Measurements from ENCODE around the gene NBEAL2.
"Not testable (repeated sequence)": the region's sequence is repeated elsewhere in the genome, so short reads cannot be mapped to it uniquely, and the experiment has no call there.

NBEAL2 gene

DNA sequence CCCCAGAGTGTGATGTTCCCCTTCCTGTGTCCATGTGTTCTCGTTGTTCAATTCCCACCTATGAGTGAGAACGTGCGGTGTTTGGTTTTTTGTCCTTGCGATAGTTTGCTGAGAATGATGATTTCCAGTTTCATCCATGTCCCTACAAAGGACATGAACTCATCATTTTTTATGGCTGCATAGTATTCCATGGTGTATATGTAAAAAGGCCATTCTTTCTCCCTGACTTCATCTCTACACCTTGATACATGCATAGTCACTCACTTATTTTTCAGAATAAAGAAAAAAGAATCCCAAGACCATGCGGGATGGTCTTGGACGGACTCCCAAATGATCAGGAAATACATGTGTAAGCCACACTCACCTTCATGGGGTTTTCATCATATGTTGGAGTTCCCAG, 57.8 kb downstream of the NBEAL2 start:
- H3K9ac ChIP-seq (ENCODE audit: low read length); H3K4ac ChIP-seq (ENCODE audit: low read depth in 1 of 2, low read length in 2 of 2); H3K27me3 ChIP-seq (ENCODE audit: control insufficient read depth in 1 of 2, insufficient read depth in 1 of 2, low read length in 2 of 2); H2BK12ac ChIP-seq (ENCODE audit: low read length in 2 of 2); H3K27ac ChIP-seq (ENCODE audit: low read length, poor library complexity, severe bottlenecking); H4K8ac ChIP-seq (ENCODE audit: low read length); H3K4me3 ChIP-seq (ENCODE audit: insufficient read depth in 1 of 2, low read depth in 1 of 2, low read length in 2 of 2); H3K4me2 ChIP-seq (ENCODE audit: low read length, poor library complexity, severe bottlenecking); DNase-seq; H4K91ac ChIP-seq (ENCODE audit: low read length); H3K14ac ChIP-seq (ENCODE audit: low read length in 2 of 2); H2BK5ac ChIP-seq (ENCODE audit: low read depth, low read length, poor library complexity, severe bottlenecking); H3K18ac ChIP-seq (ENCODE audit: low read depth in 1 of 2, low read length in 2 of 2); H3K23ac ChIP-seq (ENCODE audit: low read length in 2 of 2); H2AK5ac ChIP-seq (ENCODE audit: low read length, severe bottlenecking); H3K4me1 ChIP-seq (ENCODE audit: control insufficient read depth, insufficient read depth, low read depth, low read length); H2AFZ ChIP-seq (ENCODE audit: low read depth, low read length); H2BK15ac ChIP-seq (ENCODE audit: low read depth, poor library complexity, severe bottlenecking); H3K9me3 ChIP-seq (ENCODE audit: control insufficient read depth, low read length); H2BK120ac ChIP-seq (ENCODE audit: low read depth, low read length): not testable (repeated sequence)
- peaks cover 21% of the 10 kb centered on the region for H3K79me1 ChIP-seq (replicated peaks; ENCODE audit: low read length, poor library complexity, severe bottlenecking)
- WGBS, result 75% methylated on average over 2 of the region's 6 CpGs
- H3K36me3 ChIP-seq (ENCODE audit: control insufficient read depth in 1 of 2, insufficient read depth in 2 of 2, low read depth in 1 of 2, low read length in 2 of 2), result peaks cover 43 to 86% of the 10 kb centered on the region in 2 experiments

DNA sequence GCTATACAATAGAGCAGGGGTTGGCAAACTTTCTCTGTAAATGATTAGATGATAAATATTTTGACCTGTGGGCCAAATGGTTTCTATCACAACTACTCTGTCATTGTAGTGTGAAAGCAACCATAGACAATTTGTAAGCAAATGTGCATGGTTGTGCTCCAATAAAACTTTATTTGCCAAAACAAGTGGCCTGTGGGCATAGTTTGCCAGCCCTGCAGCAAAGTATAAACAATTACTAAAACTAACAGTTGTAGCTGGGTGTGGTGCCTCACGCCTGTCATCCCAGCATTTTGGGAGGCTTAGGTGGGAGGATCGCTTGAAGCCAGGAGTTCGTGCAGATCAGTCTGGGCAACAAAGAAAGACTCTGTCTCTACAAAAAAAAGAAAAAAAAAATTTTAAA, 61.6 kb downstream of the NBEAL2 start:
- no peak overlapping the region for H3K14ac ChIP-seq (ENCODE audit: low read length in 2 of 2)
- no peak overlapping the region for H4K8ac ChIP-seq (ENCODE audit: low read length)
- H3K27ac ChIP-seq (ENCODE audit: low read length, poor library complexity, severe bottlenecking), result no peak overlapping the region
- H2BK12ac ChIP-seq (ENCODE audit: low read length in 2 of 2), result no peak overlapping the region
- no peak overlapping the region for H2BK15ac ChIP-seq (ENCODE audit: low read depth, poor library complexity, severe bottlenecking)
- H3K27me3 ChIP-seq (ENCODE audit: control insufficient read depth in 1 of 2, insufficient read depth in 1 of 2, low read length in 2 of 2), result no peaks in the 10 kb centered on the region
- no peak overlapping the region for H2AK5ac ChIP-seq (ENCODE audit: low read length, severe bottlenecking)
- peaks cover 17% of the 10 kb centered on the region for H3K79me1 ChIP-seq (replicated peaks; ENCODE audit: low read length, poor library complexity, severe bottlenecking)
- no peak overlapping the region for H3K4me2 ChIP-seq (ENCODE audit: low read length, poor library complexity, severe bottlenecking)
- peaks cover 38 to 77% of the 10 kb centered on the region in 2 experiments for H3K36me3 ChIP-seq (ENCODE audit: control insufficient read depth in 1 of 2, insufficient read depth in 2 of 2, low read depth in 1 of 2, low read length in 2 of 2)
- H4K91ac ChIP-seq (ENCODE audit: low read length), result no peak overlapping the region
- H2AFZ ChIP-seq (ENCODE audit: low read depth, low read length), result no peak overlapping the region
- H3K4me3 ChIP-seq (ENCODE audit: insufficient read depth in 1 of 2, low read depth in 1 of 2, low read length in 2 of 2), result no peak overlapping the region
- DNase-seq, result no peak
- H3K4me1 ChIP-seq (ENCODE audit: control insufficient read depth, insufficient read depth, low read depth, low read length), result no peaks in the 10 kb centered on the region
- H3K9me3 ChIP-seq (ENCODE audit: control insufficient read depth, low read length), result peaks cover 4% of the 10 kb centered on the region
- H3K23ac ChIP-seq (ENCODE audit: low read length in 2 of 2), result no peak overlapping the region
- no peak overlapping the region for H3K4ac ChIP-seq (ENCODE audit: low read depth in 1 of 2, low read length in 2 of 2)
- no peak overlapping the region for H3K9ac ChIP-seq (ENCODE audit: low read length)
- H3K18ac ChIP-seq (ENCODE audit: low read depth in 1 of 2, low read length in 2 of 2), result no peak overlapping the region
- H2BK5ac ChIP-seq (ENCODE audit: low read depth, low read length, poor library complexity, severe bottlenecking), result no peak overlapping the region
- H2BK120ac ChIP-seq (ENCODE audit: low read depth, low read length), result no peak overlapping the region
- no CpG with 5 or more reads among the region's 3 CpGs for WGBS

DNA sequence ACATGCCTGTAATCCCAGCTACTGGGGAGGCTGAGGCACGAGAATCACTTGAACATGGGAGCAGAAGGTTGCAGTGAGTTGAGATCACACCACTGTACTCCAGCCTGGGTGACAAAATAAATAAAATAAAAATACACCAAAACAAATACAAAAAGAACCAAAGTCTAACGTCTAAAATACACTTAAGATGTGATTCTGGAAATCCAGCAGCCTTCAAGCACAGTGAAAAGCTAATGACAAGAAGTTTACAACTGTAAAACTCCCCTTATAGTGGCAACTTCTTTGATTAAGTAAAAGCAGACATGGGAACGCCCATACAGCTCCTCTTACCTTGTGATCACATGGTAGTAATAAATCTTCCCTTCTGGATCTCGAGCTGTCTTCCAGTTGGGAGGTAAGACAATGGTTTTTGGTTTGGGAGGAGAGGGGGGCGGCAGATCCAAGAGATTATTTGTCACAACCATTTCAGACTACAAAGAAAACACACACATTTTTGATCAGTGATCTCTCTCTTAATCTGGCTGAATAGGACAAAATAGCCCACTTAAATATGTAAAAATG, 62.8 kb downstream of the NBEAL2 start:
- H2BK12ac ChIP-seq (ENCODE audit: low read length in 2 of 2), result no peak overlapping the region
- no peak overlapping the region for H3K4me3 ChIP-seq (ENCODE audit: insufficient read depth in 1 of 2, low read depth in 1 of 2, low read length in 2 of 2)
- no peaks in the 10 kb centered on the region for H3K27me3 ChIP-seq (ENCODE audit: control insufficient read depth in 1 of 2, insufficient read depth in 1 of 2, low read length in 2 of 2)
- H4K8ac ChIP-seq (ENCODE audit: low read length), result no peak overlapping the region
- H3K79me1 ChIP-seq (replicated peaks; ENCODE audit: low read length, poor library complexity, severe bottlenecking), result peaks cover 17% of the 10 kb centered on the region
- no peak overlapping the region for H3K18ac ChIP-seq (ENCODE audit: low read depth in 1 of 2, low read length in 2 of 2)
- H3K9me3 ChIP-seq (ENCODE audit: control insufficient read depth, low read length), result peaks cover 4% of the 10 kb centered on the region
- H2AK5ac ChIP-seq (ENCODE audit: low read length, severe bottlenecking), result no peak overlapping the region
- H3K36me3 ChIP-seq (ENCODE audit: control insufficient read depth in 1 of 2, insufficient read depth in 2 of 2, low read depth in 1 of 2, low read length in 2 of 2), result peaks cover 34 to 71% of the 10 kb centered on the region in 2 experiments
- H3K14ac ChIP-seq (ENCODE audit: low read length in 2 of 2), result no peak overlapping the region
- 81% methylated on average over 4 of the region's 5 CpGs for WGBS
- H2BK5ac ChIP-seq (ENCODE audit: low read depth, low read length, poor library complexity, severe bottlenecking), result no peak overlapping the region
- DNase-seq, result no peak
- no peak overlapping the region for H3K9ac ChIP-seq (ENCODE audit: low read length)
- no peak overlapping the region for H2AFZ ChIP-seq (ENCODE audit: low read depth, low read length)
- no peak overlapping the region for H3K27ac ChIP-seq (ENCODE audit: low read length, poor library complexity, severe bottlenecking)
- H3K4me2 ChIP-seq (ENCODE audit: low read length, poor library complexity, severe bottlenecking), result no peak overlapping the region
- no peaks in the 10 kb centered on the region for H3K4me1 ChIP-seq (ENCODE audit: control insufficient read depth, insufficient read depth, low read depth, low read length)
- H2BK15ac ChIP-seq (ENCODE audit: low read depth, poor library complexity, severe bottlenecking), result no peak overlapping the region
- H2BK120ac ChIP-seq (ENCODE audit: low read depth, low read length), result no peak overlapping the region
- H4K91ac ChIP-seq (ENCODE audit: low read length), result no peak overlapping the region
- no peak overlapping the region for H3K4ac ChIP-seq (ENCODE audit: low read depth in 1 of 2, low read length in 2 of 2)
- H3K23ac ChIP-seq (ENCODE audit: low read length in 2 of 2), result no peak overlapping the region

DNA sequence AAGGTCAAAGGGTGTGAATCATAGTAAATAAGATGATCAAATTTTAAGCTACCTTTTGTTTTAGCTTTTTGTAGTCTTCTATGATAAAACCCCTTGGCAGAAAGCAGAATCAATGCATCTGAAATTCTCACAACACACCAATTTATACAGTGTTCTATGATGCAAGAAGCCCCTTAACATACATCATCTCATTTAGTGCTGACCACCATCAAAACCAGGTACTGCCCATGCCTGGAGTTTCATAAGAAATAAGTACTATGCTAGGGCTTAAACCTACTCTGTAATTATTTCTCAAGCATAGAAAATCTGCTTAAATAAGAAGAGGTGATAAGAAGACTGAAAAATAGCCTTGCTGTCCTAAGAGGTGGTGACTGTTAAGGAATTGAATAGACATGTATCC, 67.6 kb downstream of the NBEAL2 start:
- Histone ChIP-seq H4K8ac (ENCODE audit: low read length) (no peak overlapping the region), H2AFZ (ENCODE audit: low read depth, low read length) (no peak overlapping the region), H3K4me2 (ENCODE audit: low read length, poor library complexity, severe bottlenecking) (no peak overlapping the region), H2BK12ac (ENCODE audit: low read length in 2 of 2) (no peak overlapping the region), H3K4me1 (ENCODE audit: control insufficient read depth, insufficient read depth, low read depth, low read length) (no peaks in the 10 kb centered on the region), H3K9ac (ENCODE audit: low read length) (no peak overlapping the region), H3K9me3 (ENCODE audit: control insufficient read depth, low read length) (no peaks in the 10 kb centered on the region), H3K27ac (ENCODE audit: low read length, poor library complexity, severe bottlenecking) (no peak overlapping the region), H3K18ac (ENCODE audit: low read depth in 1 of 2, low read length in 2 of 2) (no peak overlapping the region), H2BK120ac (ENCODE audit: low read depth, low read length) (no peak overlapping the region), H3K4ac (ENCODE audit: low read depth in 1 of 2, low read length in 2 of 2) (no peak overlapping the region), H2AK5ac (ENCODE audit: low read length, severe bottlenecking) (no peak overlapping the region), H2BK5ac (ENCODE audit: low read depth, low read length, poor library complexity, severe bottlenecking) (no peak overlapping the region), H3K27me3 (ENCODE audit: control insufficient read depth in 1 of 2, insufficient read depth in 1 of 2, low read length in 2 of 2) (no peaks in the 10 kb centered on the region), H3K14ac (ENCODE audit: low read length in 2 of 2) (no peak overlapping the region), H3K4me3 (ENCODE audit: insufficient read depth in 1 of 2, low read depth in 1 of 2, low read length in 2 of 2) (no peak overlapping the region), H3K79me1 (replicated peaks; ENCODE audit: low read length, poor library complexity, severe bottlenecking) (peaks cover 21% of the 10 kb centered on the region), H2BK15ac (ENCODE audit: low read depth, poor library complexity, severe bottlenecking) (no peak overlapping the region), H3K23ac (ENCODE audit: low read length in 2 of 2) (no peak overlapping the region), H4K91ac (ENCODE audit: low read length) (no peak overlapping the region), H3K36me3 (ENCODE audit: control insufficient read depth in 1 of 2, insufficient read depth in 2 of 2, low read depth in 1 of 2, low read length in 2 of 2) (peaks cover 12 to 40% of the 10 kb centered on the region in 2 experiments)
- no peak for DNase-seq

All from mesenchymal stem cell (in vitro differentiated cells and primary cell).